ENCODE results near the gene CFAP73.

GRCh38 chr12:113165521-113166450 is 16.3 kb downstream of the CFAP73 start:
- no peak for TF ChIP-seq CTCF (IDR thresholded peaks at IDR 0.05; ENCODE audit: insufficient read depth, low read length, poor library complexity, severe bottlenecking)
- TF ChIP-seq EZH2phosphoT487 (conservative IDR thresholded peaks at IDR 0.05; ENCODE audit: low read length): no peak

Measured in SU-DHL-6 (cell line).